Mesothelial cell of epicardium (in vitro differentiated cells): ENCODE results near the gene DEPDC5. TPM values are rescaled to one million over a fixed set of nuclear protein-coding genes. Genes with fewer than 3 reads are reported as not detected.

Experiments used
- DNase-seq, 2 experiments: peaks; one replicate each; pipeline ENCODE4 v3.0.0; 2021; ENCODE audit warnings: low spot score in 2 of 2; ENCODE audit not compliant: unreplicated experiment in 2 of 2
- H3K27ac Mint-ChIP-seq: 2 replicates; pipeline ENCODE4 v1.8.0; 2021; ENCODE audit warnings: mixed read lengths
- H3K27me3 Mint-ChIP-seq: 2 replicates; pipeline ENCODE4 v1.8.0; 2021; ENCODE audit warnings: low read depth, mixed read lengths
- H3K36me3 Mint-ChIP-seq: 2 replicates; pipeline ENCODE4 v1.8.0; 2021; ENCODE audit warnings: mixed read lengths
- H3K4me1 Mint-ChIP-seq: 2 replicates; pipeline ENCODE4 v1.8.0; 2021; ENCODE audit warnings: mixed read lengths
- H3K4me3 Mint-ChIP-seq: 2 replicates; pipeline ENCODE4 v1.8.0; 2021; ENCODE audit warnings: mild to moderate bottlenecking, moderate library complexity, mixed read lengths
- H3K9me3 Mint-ChIP-seq: 2 replicates; pipeline ENCODE4 v1.8.0; 2021; ENCODE audit warnings: mixed read lengths
- CTCF ChIP-seq: fragments of 200-600 bp; sonication (generic); IDR thresholded peaks from one replicate; pipeline ENCODE4 v1.5.0; 2021; ENCODE audit warnings: antibody characterized with exemption; ENCODE audit not compliant: unreplicated experiment
- total RNA-seq: library from RNA; stranded (reverse); gene quantifications from 3 replicates; pipeline ENCODE4 v1.2.1, GENCODE V29; 2021

DEPDC5 gene
- total RNA-seq, 1 donor from 2014 or later, result 38.3 TPM

GRCh38 chr22:31871480-31871879 is 117.7 kb downstream of the DEPDC5 start:
- DNase-seq, result no peak
- Mint-ChIP-seq H3K4me3 (no peak overlapping the region), H3K9me3 (no peaks in the 10 kb centered on the region), H3K36me3 (peaks cover 22% of the 10 kb centered on the region), H3K27me3 (no peaks in the 10 kb centered on the region), H3K27ac (no peak overlapping the region), H3K4me1 (no peaks in the 10 kb centered on the region)
- no peak for TF ChIP-seq CTCF

- Mint-ChIP-seq H3K9me3 (no peaks in the 10 kb centered on the region), H3K27me3 (no peaks in the 10 kb centered on the region), H3K36me3 (peaks cover 18% of the 10 kb centered on the region), H3K27ac (no peak overlapping the region), H3K4me1 (peaks cover 2% of the 10 kb centered on the region), H3K4me3 (no peak overlapping the region)
- no peak for TF ChIP-seq CTCF
- DNase-seq, result no peak
Measured at GRCh38 chr22:31872209-31872608, 118.4 kb downstream of the DEPDC5 start.

- DNase-seq, result no peak
- Mint-ChIP-seq H3K4me1 (peaks cover 2% of the 10 kb centered on the region), H3K27me3 (no peaks in the 10 kb centered on the region), H3K27ac (no peak overlapping the region), H3K9me3 (no peaks in the 10 kb centered on the region), H3K4me3 (no peak overlapping the region), H3K36me3 (peaks cover 25% of the 10 kb centered on the region)
- TF ChIP-seq CTCF, result no peak
Measured at GRCh38 chr22:31874821-31875220, 121.0 kb downstream of the DEPDC5 start.

- Mint-ChIP-seq H3K27me3 (no peaks in the 10 kb centered on the region), H3K27ac (no peak overlapping the region), H3K36me3 (peaks cover 27% of the 10 kb centered on the region), H3K4me1 (peaks cover 2% of the 10 kb centered on the region), H3K9me3 (no peaks in the 10 kb centered on the region), H3K4me3 (no peak overlapping the region)
- DNase-seq, result no peak
- no peak for TF ChIP-seq CTCF
Measured at GRCh38 chr22:31876156-31876920, 122.5 kb downstream of the DEPDC5 start.

- no peak for TF ChIP-seq CTCF
- no peak overlapping the region for H3K27ac Mint-ChIP-seq
- no peak overlapping the region for H3K4me3 Mint-ChIP-seq
- H3K36me3 Mint-ChIP-seq, result peaks cover 21% of the 10 kb centered on the region
- no peaks in the 10 kb centered on the region for H3K27me3 Mint-ChIP-seq
- H3K4me1 Mint-ChIP-seq, result peaks cover 2% of the 10 kb centered on the region
- H3K9me3 Mint-ChIP-seq, result no peaks in the 10 kb centered on the region
- DNase-seq, result no peak
Measured at GRCh38 chr22:31879585-31879984, 125.8 kb downstream of the DEPDC5 start.
